GM21515 (cell line): ENCODE measurements around the gene MGMT.

ENCODE experiments used
- ATAC-seq: cut with Tn5 transposase; IDR thresholded peaks from one replicate; pipeline ENCODE4 v1.9.1; 2021; ENCODE audit not compliant: unreplicated experiment

The MGMT gene

DNA sequence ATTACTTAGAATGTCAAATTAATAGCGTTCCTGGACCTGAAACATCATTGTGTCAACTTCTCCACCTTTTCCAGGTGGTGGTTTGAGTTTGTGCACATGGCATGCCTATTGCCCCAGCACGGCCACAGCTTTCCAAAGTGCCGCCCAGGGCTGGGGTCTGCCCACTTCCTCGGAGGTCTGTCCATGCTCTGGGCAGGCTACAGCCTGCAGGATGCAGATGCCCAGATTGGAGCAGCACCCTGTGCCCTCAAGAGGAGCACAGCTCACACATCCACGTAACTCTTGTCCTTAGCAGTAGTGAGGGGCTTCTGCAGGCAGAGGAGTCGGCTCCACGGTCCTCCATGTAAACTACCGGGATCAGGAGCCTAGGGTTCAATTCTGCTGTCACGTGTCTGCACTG lies 258.4 kb downstream of the MGMT start:
- ATAC-seq = no peak

DNA sequence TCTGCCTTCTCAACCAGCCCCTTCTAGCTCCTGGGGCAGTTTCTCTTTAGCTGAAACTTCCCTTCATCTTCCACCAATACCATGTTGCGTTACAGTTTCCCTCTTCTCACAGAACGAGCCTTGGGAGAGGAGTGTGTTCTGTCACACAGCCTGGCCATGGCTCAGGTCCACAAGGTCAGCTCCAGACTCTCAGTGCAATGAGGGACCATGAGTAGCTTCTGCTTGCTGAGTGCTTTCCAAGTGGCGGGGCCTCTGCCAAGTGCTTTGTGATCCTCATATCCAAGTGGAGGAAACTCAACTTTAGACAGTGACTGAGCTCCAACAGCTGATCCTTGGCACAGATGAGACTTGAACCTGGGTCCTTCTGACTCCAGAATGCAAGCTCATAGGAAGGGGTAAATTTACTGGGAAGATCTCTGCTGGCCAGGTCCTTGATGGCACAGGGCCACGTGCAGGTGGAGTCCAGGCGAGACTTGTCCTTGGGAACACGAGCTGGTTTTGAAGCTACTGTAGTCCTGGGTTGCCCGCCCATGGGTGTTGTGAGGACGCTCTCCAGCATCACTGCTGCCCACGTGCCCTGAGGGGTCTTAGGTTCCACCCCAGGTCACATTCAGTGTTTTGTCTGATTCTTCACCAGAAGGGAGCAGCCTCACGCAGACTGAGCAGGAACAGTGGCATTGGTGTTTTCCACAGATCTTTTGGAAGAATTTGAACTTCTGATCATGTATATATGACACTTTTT lies 259.0 kb downstream of the MGMT start:
- no peak for ATAC-seq

DNA sequence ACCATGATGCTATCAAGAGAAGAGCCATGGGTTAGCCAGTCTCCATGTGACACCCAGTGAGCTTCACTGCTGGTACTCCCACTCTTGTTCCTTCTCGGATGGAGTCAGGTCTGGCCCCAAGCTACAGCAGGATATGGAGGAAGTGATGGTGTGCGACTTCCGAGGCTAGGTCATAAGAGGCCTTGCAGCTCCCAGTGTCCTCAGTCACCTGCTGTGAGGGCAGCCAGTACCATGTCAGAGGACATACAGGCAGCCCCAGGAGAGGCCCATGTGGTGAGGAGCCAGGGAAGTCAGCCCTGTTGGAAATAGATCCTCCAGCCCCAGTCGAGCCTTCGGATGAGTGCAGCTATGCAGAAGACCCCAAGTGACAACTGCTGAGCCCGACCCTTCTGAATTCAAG lies 260.0 kb downstream of the MGMT start:
- ATAC-seq = no peak

DNA sequence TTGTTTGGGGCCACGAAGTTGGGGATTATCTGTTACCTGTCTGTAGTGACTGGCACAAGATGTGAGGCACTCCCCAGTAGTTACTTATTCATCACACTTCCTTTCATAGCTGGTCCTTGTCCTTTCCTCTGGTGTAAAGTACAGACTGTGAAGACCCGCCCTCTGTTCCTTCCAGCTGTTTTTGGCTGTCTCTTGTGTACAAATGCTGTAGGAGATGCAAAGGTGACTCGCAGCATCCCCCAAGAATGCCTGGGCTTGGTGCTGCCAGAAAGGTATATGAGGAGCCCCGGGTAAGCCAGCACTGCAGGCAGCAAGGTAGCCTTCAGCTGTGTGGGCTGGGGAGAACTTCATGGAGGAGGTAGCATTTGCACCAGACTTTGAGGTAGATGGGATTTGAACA lies 260.5 kb downstream of the MGMT start:
- no peak for ATAC-seq

DNA sequence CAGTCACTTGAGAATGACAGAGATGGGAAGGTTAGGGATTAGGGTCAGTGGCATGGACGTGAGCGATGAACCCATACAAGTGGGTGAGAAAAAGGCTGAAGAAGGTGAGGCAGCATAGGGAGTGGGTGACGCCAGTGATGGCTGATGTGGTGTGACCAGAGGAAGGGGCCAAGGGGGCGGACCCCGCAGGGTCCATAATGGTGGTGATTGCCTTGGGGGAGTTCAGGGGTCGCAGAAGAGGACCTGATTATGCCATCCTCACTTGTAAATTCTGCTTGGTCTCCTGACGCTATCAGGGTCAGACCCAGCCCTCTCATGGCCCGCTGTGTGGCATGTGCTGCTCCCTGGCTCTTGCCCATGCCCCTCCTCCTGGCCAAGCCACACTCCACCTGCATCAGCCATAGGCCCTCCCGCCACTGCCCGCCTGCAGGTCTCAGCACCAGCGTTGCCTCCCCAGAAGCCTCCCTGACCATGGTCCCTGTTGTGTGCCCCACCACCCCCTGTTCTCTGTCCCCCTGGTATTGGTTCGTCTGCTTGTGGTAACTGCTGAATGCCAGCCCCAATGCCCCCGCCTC lies 261.3 kb downstream of the MGMT start:
- no peak for ATAC-seq

DNA sequence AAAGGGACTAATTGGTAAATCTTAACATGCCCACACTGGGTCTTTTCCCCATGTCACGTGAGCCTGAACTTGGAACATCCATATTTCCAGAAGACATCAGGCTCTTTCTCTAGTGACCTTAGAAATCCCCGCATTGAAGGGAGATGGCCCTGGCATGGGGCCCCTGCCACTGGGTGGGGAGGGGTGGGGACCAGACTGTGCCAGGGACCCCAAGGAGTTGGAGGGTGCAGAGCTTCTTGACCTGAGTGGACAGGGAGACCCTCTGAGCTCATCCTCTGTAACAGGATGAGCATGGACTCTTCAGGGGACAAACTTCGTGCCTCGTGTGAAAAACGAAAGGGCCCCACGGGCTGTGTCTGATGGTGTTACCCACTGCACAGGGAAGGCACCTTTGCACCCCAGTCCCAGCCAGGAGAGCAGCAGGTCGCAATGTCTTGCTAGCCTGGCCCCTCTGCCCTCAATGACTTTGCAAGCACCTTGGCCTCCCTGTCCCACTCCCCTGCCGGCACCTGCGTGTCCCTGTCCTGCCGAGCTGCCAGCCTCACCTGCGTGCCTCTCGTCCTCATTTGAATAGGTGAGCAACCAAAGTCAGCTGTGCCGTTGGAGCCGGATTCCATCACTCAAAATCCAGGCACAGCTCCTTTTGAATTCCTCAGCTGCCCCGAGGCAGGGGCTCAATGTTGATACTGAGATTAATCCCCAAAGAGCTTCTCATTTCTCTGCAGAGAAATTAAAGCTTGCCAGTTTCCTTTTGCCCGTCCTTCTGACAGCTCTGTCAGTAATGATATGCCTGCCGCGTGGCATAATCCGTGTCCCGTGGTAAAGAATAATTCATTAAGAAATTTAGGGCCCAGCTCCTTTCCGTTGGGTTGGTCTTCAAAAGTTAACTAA lies 262.1 kb downstream of the MGMT start:
- no peak for ATAC-seq

DNA sequence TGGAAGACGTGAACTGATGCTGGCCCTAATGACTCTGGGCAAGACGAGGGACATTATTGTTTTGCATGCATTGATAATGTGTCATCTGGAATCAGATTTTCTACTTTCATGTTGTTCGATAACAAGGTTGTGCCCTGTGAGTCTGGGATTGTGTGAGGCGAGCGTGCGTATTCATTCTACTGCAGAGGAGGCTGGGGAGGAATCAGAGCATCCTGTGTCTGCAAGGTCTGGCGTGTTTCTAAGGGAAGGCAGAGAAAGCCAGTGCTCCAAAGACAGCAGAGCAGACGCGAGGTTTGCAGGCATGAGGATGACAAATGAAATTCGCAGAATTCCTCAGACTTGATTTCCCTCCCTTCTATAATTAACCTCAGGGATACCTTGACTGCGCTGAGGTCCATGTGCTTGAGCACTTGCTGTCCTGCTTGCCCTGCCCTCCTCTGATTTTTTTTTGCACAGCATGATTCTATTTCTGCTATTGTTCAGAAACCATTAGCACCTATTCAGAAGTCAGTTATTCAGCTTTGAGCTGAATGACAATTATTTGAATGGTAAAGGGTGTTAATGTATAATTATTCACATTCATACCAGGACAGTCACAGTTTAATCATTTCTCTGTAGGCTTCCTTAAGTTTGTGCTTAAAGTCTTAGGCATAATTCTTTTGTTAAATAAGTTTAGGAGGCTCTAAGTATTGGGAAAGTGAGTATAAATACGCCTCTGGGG lies 263.4 kb downstream of the MGMT start:
- ATAC-seq = no peak

DNA sequence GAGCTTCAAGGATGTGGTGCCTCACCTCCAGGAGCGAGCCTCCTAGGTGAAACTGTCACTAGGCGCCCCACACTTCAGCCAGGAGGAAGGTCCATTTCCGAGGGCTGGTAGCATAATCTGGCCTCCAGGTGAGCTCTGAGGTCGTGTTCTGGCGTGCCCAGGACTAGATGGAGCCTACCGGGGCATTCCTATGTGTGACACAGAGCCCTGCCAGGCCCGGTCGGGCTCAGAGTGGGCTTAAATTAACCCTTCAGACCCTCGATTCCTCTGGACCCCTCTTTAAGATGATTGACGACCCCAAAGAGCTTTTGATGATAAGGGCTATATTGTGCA lies 263.9 kb downstream of the MGMT start:
- ATAC-seq = no peak

DNA sequence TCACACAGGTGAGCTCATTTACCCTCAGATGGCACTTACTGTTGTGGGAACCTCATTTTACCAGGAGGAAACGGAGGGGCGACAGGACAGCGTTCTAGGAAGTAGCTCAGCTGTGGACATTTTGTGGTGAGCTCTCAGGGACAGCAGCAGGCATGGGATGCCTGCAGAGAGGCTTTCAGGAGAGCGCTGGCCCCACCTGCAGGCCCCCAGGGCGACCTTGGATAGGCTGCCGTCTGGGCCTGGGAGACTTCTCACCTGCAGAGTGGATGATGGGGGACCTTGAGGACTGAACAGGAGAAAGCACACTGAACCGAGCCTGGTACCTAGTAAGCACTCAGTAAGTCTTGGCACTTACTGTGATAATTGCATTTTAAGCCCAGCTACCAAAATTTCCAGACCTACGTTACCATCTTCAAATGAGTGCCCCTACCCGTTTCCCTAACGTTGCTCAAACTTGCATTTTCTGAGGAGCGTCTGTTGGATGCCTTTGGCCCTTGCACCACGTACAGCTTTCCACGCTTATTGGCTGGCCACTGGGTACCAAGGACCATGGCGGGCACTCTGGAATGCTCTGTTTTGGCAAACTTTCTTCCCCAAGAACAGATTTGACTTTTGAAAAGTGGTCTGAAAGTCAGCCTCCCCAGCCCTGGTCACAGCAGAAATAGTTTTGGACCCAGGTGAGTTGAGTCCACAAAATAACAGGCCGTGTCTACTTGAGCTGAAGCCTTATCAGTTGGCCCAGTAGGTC lies 273.7 kb downstream of the MGMT start:
- ATAC-seq = no peak

DNA sequence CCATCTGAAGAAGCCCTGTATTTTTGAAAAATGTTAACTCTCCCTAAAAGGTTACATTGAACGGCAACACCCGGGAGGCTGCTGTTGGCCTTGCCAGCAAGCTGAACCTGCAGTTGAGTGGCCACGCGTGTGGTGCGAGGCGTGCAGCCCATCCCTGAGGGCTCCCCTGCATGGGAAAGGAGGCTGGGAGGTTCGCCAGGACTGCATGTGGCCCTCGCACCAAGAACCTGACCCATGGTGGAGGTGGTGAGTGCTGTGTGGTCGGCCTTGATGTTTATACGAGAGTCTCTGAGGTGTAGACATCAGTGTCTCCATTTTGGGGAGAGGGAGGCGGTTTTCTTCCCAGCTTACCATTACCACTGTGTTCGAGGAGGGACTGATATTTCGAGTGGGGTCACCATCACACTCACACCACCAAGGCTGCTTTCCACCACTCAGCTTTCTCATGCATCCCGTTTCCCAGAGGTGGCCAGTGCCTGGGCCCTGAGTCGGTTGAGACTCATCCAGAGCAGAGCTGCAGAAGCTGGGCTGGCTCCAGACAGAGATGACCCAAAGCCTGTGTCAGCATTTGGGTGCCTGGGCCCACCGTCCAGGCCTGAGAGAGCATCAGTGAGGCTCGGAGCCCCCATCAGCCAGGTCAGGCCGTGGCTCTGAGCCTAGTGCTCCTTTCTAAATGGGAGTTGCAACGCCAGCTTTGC lies 274.4 kb downstream of the MGMT start:
- no peak for ATAC-seq

DNA sequence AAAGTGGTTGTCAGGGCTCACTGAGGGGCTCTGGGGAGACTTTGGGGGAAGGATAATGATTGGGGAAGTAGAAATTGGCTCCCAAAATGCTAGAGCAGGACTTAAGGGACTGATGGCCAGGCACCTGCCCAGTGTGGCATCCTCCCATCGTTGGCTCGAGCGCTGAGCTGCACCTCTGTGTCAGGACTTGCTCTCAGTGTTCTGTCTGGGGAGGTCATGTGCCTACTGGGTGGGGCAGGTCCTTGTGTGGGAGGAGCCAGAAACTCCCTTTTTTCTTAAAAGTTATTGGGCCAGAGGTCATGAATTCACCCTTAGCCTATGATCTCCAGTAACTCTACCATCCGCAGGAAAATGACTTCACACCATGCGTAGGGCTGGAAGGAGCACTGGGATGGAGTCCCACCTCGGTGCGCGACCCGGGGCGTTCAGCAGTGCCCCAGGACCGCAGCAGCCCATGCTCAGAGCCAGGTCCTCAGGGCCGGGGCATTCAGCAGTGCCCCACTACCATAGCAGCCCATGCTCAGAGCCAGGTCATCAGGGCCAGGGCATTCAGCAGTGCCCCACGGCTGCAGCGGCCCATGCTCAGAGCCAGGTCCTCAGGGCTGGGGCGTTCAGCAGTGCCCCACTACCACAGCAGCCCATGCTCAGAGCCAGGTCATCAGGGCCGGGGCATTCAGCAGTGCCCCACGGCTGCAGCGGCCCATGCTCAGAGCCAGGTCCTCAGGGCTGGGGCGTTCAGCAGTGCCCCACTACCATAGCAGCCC lies 275.1 kb downstream of the MGMT start:
- no peak for ATAC-seq

DNA sequence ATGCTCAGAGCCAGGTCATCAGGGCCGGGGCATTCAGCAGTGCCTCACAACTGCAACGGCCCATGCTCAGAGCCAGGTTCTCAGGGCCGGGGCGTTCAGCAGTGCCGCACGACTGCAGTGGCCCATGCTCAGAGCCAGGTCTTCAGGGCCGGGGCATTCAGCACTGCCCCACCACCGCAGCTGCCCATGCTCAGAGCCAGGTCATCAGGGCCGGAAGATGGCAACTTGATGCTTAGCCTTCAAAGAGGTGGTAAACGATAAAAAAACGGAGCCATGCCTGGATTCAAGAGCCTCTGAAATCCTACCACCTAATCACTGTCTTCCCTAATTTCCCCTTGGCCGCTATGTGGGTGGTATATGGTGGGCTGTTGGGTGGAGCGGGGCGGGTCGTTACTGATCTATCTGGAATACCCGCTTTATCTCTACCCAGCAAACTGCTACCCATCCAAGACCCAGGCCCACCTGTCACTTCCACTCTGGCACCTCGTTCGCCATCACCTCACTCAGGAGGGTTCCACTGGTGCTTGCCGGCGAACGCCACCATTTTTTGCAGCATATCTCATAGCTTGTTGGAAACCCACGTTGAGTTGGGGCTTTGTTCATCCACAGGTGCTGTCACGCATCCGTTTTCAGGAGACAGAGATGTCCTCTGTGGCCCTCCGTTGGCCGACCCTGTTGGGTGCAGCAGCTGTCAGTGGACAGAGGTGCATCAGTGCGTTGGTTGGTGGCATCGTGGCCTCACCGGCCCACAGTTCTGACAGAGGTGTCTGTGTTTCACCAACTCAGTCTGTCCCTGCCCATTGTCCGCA lies 275.9 kb downstream of the MGMT start:
- no peak for ATAC-seq

DNA sequence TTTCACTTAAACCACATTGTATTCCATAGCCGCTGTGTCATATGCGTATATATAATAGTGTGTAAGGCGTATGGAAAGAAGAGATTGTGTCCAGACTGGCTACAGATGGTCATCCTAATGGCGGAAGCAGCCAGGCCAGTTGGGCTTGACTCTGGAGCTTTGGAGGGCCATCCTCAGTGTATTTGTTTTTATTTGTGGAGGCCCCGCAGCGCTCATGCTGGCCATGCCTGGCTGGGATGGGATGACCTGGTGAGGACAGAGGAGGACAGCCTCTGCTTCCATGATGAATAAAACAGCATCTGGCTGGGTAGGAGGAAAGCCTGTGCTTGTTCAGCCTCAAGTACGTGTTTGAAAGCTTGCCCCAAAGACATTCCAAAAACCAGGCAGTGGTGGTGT lies 276.7 kb downstream of the MGMT start:
- ATAC-seq = no peak

DNA sequence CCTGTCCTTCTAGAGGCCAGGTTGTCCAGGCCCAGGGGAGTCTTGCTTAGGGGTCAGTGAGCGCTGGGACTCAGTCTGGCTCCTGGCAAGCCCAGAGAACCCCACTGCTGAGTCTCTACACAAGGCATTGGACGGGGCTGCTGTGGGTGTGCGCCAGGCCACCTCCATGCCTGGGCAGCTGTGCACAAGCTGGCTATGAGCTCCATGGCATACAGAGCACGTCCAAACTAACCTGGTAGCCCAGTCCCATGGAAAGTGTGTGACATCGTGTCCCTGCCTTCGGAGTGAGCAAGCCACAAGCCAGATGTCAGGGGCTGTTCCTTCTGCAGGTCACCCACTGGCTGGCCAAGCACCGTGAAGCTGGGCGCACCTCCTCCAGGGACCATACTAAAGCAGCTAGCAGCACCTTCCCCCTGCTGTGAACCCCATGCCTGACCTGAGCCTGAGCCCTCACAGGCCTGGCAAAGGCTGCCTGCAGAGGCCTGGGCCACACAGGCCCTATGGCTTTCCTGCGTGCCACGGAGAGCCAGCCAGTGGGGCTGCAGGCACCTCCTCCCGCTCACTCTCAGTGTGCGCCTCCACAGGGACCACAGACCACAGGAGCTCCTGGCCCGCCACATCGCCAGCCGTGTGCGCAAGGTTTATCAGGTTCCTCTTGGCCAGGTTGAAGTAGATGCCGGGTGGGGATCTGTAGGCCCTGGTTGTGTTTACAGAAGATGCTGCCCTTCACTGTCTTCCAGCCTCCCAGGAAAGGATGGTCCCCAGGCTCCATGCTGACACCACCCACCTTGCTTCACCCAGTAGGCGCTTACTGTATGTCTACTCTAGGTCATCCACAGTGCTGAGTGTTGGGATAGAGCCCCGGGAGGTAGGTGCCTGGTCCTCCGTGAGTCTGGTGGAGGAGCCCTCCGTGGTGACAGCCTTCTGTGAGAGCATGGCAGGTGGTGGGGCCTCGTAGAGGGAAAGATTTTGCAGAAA lies 277.4 kb downstream of the MGMT start:
- no peak for ATAC-seq

DNA sequence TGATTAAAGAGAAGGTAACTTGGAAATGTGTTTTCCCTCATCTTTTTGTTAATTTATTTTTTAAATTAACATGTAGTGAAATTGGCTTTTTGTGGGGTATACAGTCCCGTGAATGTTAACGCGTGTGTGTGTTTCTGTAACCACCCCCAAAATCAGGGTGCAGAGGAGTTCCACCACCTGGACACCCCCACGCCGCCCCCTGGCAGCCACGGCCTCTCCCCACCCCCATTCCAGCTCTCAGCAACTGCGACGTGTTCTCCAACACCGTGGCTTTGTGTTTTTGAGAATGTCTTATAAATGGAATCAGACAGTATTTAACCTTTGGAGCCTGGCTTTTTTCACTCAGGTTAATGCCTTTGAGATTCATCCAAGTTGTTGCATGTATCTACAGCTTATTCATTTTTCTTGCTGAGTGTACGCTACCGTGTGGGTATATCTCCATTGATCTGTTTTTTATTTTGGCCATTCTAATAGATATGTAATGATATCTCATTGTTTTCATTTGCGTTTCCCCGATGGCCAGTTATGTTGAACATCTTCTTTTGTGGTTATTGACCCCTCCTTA lies 278.2 kb downstream of the MGMT start:
- ATAC-seq = no peak

DNA sequence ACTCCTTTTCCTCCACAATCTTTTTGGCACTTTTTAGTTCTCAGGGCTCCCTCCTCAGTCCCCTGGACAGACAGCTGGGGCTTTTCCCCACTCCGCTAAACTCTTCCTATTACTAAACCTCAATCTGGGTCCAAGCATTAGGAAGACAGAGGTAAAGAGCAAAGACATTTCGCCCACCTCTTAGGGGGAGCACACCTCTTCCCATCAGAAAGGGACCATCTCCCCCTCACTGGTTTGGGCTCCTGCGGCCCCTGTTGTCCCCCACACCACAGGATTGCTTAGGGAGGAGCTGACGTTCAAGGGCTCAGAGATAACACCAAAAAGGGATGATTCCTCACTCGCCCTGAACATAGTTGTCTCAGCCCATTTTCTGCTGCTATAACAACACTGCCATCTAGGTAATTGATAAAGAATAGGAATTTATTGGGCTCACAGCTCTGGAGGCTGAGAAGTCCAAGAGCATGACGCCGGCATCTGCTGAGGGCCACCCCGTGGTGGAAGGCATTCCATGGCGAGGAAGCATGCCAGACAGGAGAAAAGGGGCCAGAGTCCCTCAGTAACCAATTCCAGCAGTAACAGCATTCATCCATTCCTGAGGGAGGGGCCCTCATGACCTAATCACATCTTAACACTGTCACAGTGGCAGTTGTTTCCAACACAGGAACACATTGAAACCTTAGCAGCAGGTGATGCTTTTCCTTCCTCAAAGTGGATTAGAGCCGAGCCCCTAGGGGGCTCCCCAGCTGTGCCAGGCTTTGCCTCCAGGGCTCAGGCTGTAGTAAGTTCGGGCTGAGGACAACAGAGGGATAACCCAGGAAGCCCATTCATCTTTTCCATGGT lies 287.4 kb downstream of the MGMT start:
- ATAC-seq = no peak
